CD4-positive, alpha-beta T cell (primary cell): ENCODE results near the gene C21orf58. TPM values are rescaled to one million over a fixed set of nuclear protein-coding genes. Genes with fewer than 3 reads are reported as not detected.
A peak's percentile ranks its signal among the peaks of the same experiment; 100 is the strongest.

Source experiments
- ATAC-seq: fragments of 200-7000 bp; cut with Tn5 transposase; one replicate; pipeline ENCODE4 v1.10.0; 2022; ENCODE audit warnings: mild to moderate bottlenecking; ENCODE audit not compliant: poor library complexity
- CTCF ChIA-PET: fragments of 350-600 bp; sonication (Branson Sonifier 250); formaldehyde crosslinking; loops from one replicate; lab custom pipeline; 2021; ENCODE audit warnings: antibody characterized with exemption, inconsistent platforms; lab: Charles Lee
- POLR2A ChIA-PET: fragments of 350-600 bp; sonication (Branson Sonifier 250); formaldehyde crosslinking; loops from one replicate; lab custom pipeline; 2021; ENCODE audit warnings: antibody characterized with exemption, inconsistent platforms; lab: Charles Lee
- DNase-seq, 14 experiments: peaks; one replicate each; pipeline ENCODE4 v3.0.0-alpha.2; 2013 to 2020; ENCODE audit warnings: mixed read lengths in 2 of 14
- H3K27ac ChIP-seq, 2 donors: one replicate each; pipeline versions ENCODE4 v1.5.1 to v1.7.0; 2013; ENCODE audit warnings: low read length in 2 of 2, low read depth in 1 of 2, mild to moderate bottlenecking in 1 of 2
- H3K27me3 ChIP-seq, 2 experiments: 1 replicate in 1 of 2; 2 replicates in 1 of 2; pipeline versions ENCODE4 v1.6.1 to v1.7.0; 2013; ENCODE audit warnings: low read length in 2 of 2, control low read depth in 1 of 2, mild to moderate bottlenecking in 1 of 2, moderate library complexity in 1 of 2; ENCODE audit not compliant: insufficient read depth in 2 of 2, control insufficient read depth in 1 of 2
- H3K36me3 ChIP-seq: one replicate; pipeline ENCODE4 v1.6.1; 2013; ENCODE audit warnings: low read length, control low read depth; ENCODE audit not compliant: insufficient read depth
- H3K4me1 ChIP-seq: one replicate; pipeline ENCODE4 v1.6.1; 2013; ENCODE audit warnings: low read length, control low read depth; ENCODE audit not compliant: insufficient read depth
- H3K4me3 ChIP-seq: one replicate; pipeline ENCODE4 v1.5.1; 2013; ENCODE audit warnings: mild to moderate bottlenecking, low read length, moderate library complexity
- H3K9me3 ChIP-seq, 2 experiments: 1 replicate in 1 of 2; 2 replicates in 1 of 2; pipeline versions ENCODE4 v1.6.1 to v1.7.0; 2013; ENCODE audit warnings: low read length in 2 of 2, mild to moderate bottlenecking in 2 of 2, control low read depth in 1 of 2, moderate library complexity in 1 of 2; ENCODE audit not compliant: control insufficient read depth in 1 of 2, insufficient read depth in 1 of 2
- H3K27ac Mint-ChIP-seq: one replicate; pipeline ENCODE4 v1.8.0; 2020; ENCODE audit warnings: mixed read lengths
- H3K27me3 Mint-ChIP-seq: one replicate; pipeline ENCODE4 v1.8.0; 2021; ENCODE audit warnings: mixed read lengths
- H3K36me3 Mint-ChIP-seq: one replicate; pipeline ENCODE4 v1.8.0; 2021; ENCODE audit warnings: low read depth, mixed read lengths
- H3K4me1 Mint-ChIP-seq: one replicate; pipeline ENCODE4 v1.8.0; 2021; ENCODE audit warnings: low read depth, mixed read lengths
- H3K4me3 Mint-ChIP-seq: one replicate; pipeline ENCODE4 v1.8.0; 2020; ENCODE audit warnings: mild to moderate bottlenecking, mixed read lengths
- H3K9me3 Mint-ChIP-seq: one replicate; pipeline ENCODE4 v1.8.0; 2020; ENCODE audit warnings: mixed read lengths
- CTCF ChIP-seq: fragments of 200-600 bp; IDR thresholded peaks from one replicate; pipeline ENCODE4 v1.8.0; 2022; ENCODE audit warnings: antibody characterized with exemption, mild to moderate bottlenecking
- intact Hi-C, 2 experiments: fragments of 100-400 bp; cut with DNase I in 1 of 2; cut with micrococcal nuclease in 1 of 2; formaldehyde crosslinking; loops; one replicate each; pipeline versions ENCODE4 v1.15.1 to v1.9.0; 2023 to 2025; cut with DNase I, micrococcal nuclease
- total RNA-seq, 174 experiments: library from RNA in 2 of 174; stranded (reverse) in 2 of 174; gene quantifications; one replicate each; pipeline ENCODE4 v1.2.3 and lab custom pipeline; 2021 to 2026

Gene C21orf58
- total RNA-seq, 2 experiments from 2014 or later = 2.0 to 2.8 TPM

DNA sequence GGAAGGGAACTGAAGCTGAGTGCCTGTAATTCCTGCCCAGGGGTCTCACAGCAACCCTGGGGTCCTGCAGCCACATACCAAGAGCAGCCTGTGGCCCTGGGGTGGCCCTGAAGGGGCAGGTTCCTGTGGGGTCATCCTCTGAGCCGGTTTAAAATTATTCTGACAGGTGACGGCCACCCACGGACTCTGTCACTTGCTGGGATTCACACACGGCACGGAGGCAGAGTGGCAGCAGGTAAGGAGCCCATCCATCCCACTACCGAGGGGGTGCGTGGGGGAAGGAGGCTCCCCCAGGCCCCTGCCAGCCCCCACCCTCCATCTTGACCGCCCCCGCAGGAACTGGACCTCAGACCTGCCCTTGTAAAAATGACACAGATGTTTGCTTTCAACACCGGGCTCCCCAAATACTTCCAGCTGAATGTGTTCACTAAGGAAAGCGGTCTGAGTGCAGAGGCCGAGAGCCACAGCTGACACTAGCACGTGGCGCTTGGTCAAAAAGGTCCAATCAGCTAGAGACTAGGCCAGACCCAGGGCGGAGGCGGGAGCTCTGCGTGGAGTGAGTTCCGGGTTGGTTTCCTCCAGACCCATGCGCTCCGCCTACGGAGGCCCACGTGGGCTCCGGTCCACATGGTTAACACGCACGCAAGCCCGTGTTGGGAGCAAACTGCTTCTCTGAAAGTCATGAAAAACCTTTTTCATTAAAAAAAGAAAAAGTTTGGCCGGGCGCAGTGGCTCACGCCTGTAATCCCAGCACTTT, 27.5 kb downstream of the C21orf58 start:
- H3K9me3 Mint-ChIP-seq = no peaks in the 10 kb centered on the region
- ATAC-seq (peak; percentile 65), DNase-seq (peak; percentile 6 to 79 (median 36))
- intact Hi-C loops = no loop called here
- peaks cover 0 to 6% of the 10 kb centered on the region in 2 experiments for H3K27me3 ChIP-seq
- peak overlapping the region in 1 of 2 donors; percentile 24 for H3K27ac ChIP-seq
- H3K4me3 Mint-ChIP-seq = peak overlapping the region; percentile 51
- H3K27ac Mint-ChIP-seq = no peak overlapping the region
- peaks cover 5% of the 10 kb centered on the region for H3K4me1 Mint-ChIP-seq
- ChIA-PET POLR2A (no interaction called here), CTCF (no interaction called here)
- H3K36me3 Mint-ChIP-seq = peaks cover 23% of the 10 kb centered on the region
- H3K4me3 ChIP-seq = peak overlapping the region; percentile 12
- H3K9me3 ChIP-seq = peaks cover 0 to 9% of the 10 kb centered on the region in 2 experiments
- peaks cover 4% of the 10 kb centered on the region for H3K27me3 Mint-ChIP-seq
- no peak for TF ChIP-seq CTCF
- H3K36me3 ChIP-seq = peaks cover 6% of the 10 kb centered on the region
- H3K4me1 ChIP-seq = peaks cover 28% of the 10 kb centered on the region

DNA sequence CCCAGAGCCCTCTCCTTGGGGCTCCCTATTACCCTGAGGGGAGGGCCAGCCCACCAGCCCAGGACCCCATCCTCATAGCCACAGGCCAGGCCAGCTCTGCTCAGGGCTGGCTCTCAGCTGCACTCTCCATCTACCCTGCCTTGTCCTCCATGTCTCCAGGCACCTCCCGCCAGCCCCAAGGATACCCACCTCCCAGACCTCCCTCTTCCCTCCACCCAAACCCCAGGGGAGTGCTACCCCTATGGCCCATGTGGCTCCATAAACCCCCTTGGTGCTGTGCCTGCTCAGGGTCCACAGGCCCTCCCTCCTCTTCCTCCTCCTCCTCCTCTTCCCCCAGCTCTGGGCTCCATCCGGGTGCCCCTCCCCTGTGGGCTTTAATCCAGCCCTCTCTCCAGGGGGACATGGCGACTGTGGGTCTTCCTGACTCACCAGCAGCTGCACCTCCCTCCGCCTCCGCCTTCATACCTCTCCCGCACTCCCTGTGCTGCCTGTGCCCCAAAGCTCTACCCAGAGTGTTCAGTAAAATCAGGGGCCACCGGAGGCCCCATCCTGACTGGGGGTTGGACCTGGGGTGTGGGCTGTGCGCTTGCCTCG, 28.4 kb downstream of the C21orf58 start:
- Histone ChIP-seq H3K9me3 (peaks cover 0 to 9% of the 10 kb centered on the region in 2 experiments), H3K27ac (no peak overlapping the region), H3K27me3 (peaks cover 0 to 6% of the 10 kb centered on the region in 2 experiments), H3K4me1 (peaks cover 28% of the 10 kb centered on the region), H3K36me3 (peaks cover 6% of the 10 kb centered on the region), H3K4me3 (no peak overlapping the region)
- Mint-ChIP-seq H3K9me3 (no peaks in the 10 kb centered on the region), H3K27me3 (peaks cover 4% of the 10 kb centered on the region), H3K4me1 (peaks cover 5% of the 10 kb centered on the region), H3K36me3 (peaks cover 19% of the 10 kb centered on the region), H3K4me3 (no peak overlapping the region), H3K27ac (no peak overlapping the region)
- intact Hi-C loops = no loop called here
- ATAC-seq = no peak
- no peak for DNase-seq
- ChIA-PET CTCF (no interaction called here), POLR2A (no interaction called here)
- TF ChIP-seq CTCF = no peak

DNA sequence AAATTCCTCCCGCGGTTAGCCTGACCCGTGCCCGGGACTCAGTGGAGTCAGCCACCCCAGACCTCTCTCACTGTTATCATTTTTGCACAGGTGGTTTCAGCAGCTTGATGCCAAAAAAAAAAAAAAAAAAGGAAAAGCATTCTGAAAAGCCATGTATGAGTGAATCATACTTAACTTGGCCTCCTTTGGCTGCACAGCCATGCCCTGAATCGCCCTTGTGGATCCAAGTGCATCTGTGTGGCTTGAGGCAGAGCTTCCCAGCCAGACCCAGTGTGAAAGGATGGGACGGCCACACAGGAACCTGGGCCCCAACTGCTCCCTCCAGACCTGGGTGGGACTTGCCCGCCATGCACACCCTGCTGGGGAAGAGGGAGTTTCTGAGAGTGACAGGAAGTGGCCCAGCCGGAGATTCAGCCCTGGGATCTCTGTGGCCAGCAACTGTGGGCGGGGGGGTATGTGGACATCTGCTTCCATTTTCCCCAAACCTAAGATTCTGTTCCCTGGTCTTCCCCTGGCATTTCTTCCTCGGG, 29.0 kb downstream of the C21orf58 start:
- H3K4me1 ChIP-seq = peaks cover 28% of the 10 kb centered on the region
- H3K36me3 ChIP-seq = peaks cover 6% of the 10 kb centered on the region
- H3K9me3 Mint-ChIP-seq = no peaks in the 10 kb centered on the region
- no peak for TF ChIP-seq CTCF
- peaks cover 9% of the 10 kb centered on the region for H3K4me1 Mint-ChIP-seq
- peaks cover 0 to 6% of the 10 kb centered on the region in 2 experiments for H3K27me3 ChIP-seq
- H3K27ac Mint-ChIP-seq = no peak overlapping the region
- H3K36me3 Mint-ChIP-seq = peaks cover 22% of the 10 kb centered on the region
- no peak overlapping the region for H3K4me3 Mint-ChIP-seq
- H3K9me3 ChIP-seq = peaks cover 0 to 9% of the 10 kb centered on the region in 2 experiments
- DNase-seq (peak in 1 of 14 experiments; percentile 15), ATAC-seq (no peak)
- POLR2A ChIA-PET = no interaction called here
- intact Hi-C loops = no loop called here
- peaks cover 4% of the 10 kb centered on the region for H3K27me3 Mint-ChIP-seq
- CTCF ChIA-PET = no interaction called here
- H3K27ac ChIP-seq = no peak overlapping the region
- no peak overlapping the region for H3K4me3 ChIP-seq
